Measurements from ENCODE around the gene WWOX. TPM values are rescaled to one million over a fixed set of nuclear protein-coding genes. Genes with fewer than 3 reads are reported as not detected.

Gene WWOX
- total RNA-seq, 1 donor from 2014 or later: 106 TPM

- no peak for DNase-seq (ENCODE audit: low spot score in 2 of 2)
- Histone ChIP-seq H3K4me3 (no peak overlapping the region), H3K27ac (no peak overlapping the region), H3K27me3 (no peaks in the 10 kb centered on the region), H3K9me3 (no peaks in the 10 kb centered on the region), H3K36me3 (no peaks in the 10 kb centered on the region), H3K4me1 (no peaks in the 10 kb centered on the region)
- intact Hi-C loops (cut with DNase I): no loop called here
- TF ChIP-seq CTCF (IDR thresholded peaks at IDR 0.05): no peak
These were observed 678.9 kb downstream of the WWOX start for GRCh38 chr16:78778101-78779004.

GRCh38 chr16:78780808-78781207, 681.4 kb downstream of the WWOX start:
- Histone ChIP-seq H3K27me3 (no peaks in the 10 kb centered on the region), H3K4me3 (no peak overlapping the region), H3K27ac (no peak overlapping the region), H3K36me3 (no peaks in the 10 kb centered on the region), H3K4me1 (no peaks in the 10 kb centered on the region), H3K9me3 (no peaks in the 10 kb centered on the region)
- no peak for DNase-seq (ENCODE audit: low spot score in 2 of 2)
- TF ChIP-seq CTCF (IDR thresholded peaks at IDR 0.05): no peak
- intact Hi-C loops (cut with DNase I): no loop called here

- Histone ChIP-seq H3K4me1 (no peaks in the 10 kb centered on the region), H3K9me3 (no peaks in the 10 kb centered on the region), H3K27me3 (no peaks in the 10 kb centered on the region), H3K27ac (no peak overlapping the region), H3K36me3 (no peaks in the 10 kb centered on the region), H3K4me3 (no peak overlapping the region)
- TF ChIP-seq CTCF (IDR thresholded peaks at IDR 0.05): no peak
- DNase-seq (ENCODE audit: low spot score in 2 of 2): no peak
- intact Hi-C loops (cut with DNase I): no loop called here
These were observed 683.1 kb downstream of the WWOX start for GRCh38 chr16:78782572-78782971.

GRCh38 chr16:78783570-78784079, 684.2 kb downstream of the WWOX start:
- no peak overlapping the region for H3K4me3 ChIP-seq
- no peak overlapping the region for H3K27ac ChIP-seq
- no peaks in the 10 kb centered on the region for H3K9me3 ChIP-seq
- intact Hi-C loops (cut with DNase I): no loop called here
- no peaks in the 10 kb centered on the region for H3K27me3 ChIP-seq
- no peaks in the 10 kb centered on the region for H3K36me3 ChIP-seq
- H3K4me1 ChIP-seq: no peaks in the 10 kb centered on the region
- DNase-seq (ENCODE audit: low spot score in 2 of 2): no peak
- no peak for TF ChIP-seq CTCF (IDR thresholded peaks at IDR 0.05)

GRCh38 chr16:78784771-78785170, 685.3 kb downstream of the WWOX start:
- TF ChIP-seq CTCF (IDR thresholded peaks at IDR 0.05): no peak
- intact Hi-C loops (cut with DNase I): no loop called here

More at GRCh38 chr16:78784771-78785170, 685.3 kb downstream of the WWOX start:
- Histone ChIP-seq H3K36me3 (no peaks in the 10 kb centered on the region), H3K4me1 (no peaks in the 10 kb centered on the region), H3K9me3 (no peaks in the 10 kb centered on the region), H3K27ac (no peak overlapping the region), H3K27me3 (no peaks in the 10 kb centered on the region), H3K4me3 (no peak overlapping the region)
- no peak for DNase-seq (ENCODE audit: low spot score in 2 of 2)
